Gastroesophageal sphincter (tissue), 3 donors: ENCODE measurements around the gene BTF3L4.

Experiments
- POLR2A ChIP-seq, 2 donors: fragments of 450-650 bp; IDR thresholded peaks; one replicate each; pipeline ENCODE4 v1.6.1; 2017; ENCODE audit warnings: antibody characterized with exemption in 2 of 2, mild to moderate bottlenecking in 2 of 2, moderate library complexity in 1 of 2
- POLR2AphosphoS5 ChIP-seq: sonication (generic); formaldehyde crosslinking; IDR thresholded peaks from one replicate; pipeline ENCODE4 v1.6.1; 2017; ENCODE audit warnings: antibody characterized with exemption
- TF ChIP-seq, protein P1 (sequence below), 4 experiments: fragments of 200-600 bp in 2 of 4; fragments of 450-650 bp in 2 of 4; sonication (generic) in 1 of 4; IDR thresholded peaks; one replicate each; pipeline ENCODE4 v1.5.1; 2017 to 2019; ENCODE audit warnings: antibody characterized with exemption in 4 of 4, mild to moderate bottlenecking in 2 of 4, moderate library complexity in 2 of 4

DNA sequence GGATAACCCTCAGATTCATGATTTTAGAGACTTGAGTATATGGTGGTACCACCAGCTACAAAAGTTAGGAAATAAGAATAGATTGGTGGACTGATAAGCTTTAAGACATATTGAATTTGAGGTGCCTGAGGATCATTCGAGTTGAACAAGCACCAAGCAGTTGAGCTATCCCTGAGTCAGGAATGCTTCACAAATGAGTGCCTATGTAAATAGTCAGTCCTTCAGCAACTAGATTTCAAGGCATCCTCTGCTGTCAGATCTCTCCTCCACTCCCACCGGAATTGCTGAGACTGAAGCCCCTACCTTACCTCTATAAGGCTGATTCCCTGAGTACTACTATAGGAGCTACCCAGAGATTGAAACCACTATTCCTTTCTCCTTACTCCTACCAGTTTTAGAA, 7.1 kb downstream of the BTF3L4 start:
- TF ChIP-seq, protein P1, sequence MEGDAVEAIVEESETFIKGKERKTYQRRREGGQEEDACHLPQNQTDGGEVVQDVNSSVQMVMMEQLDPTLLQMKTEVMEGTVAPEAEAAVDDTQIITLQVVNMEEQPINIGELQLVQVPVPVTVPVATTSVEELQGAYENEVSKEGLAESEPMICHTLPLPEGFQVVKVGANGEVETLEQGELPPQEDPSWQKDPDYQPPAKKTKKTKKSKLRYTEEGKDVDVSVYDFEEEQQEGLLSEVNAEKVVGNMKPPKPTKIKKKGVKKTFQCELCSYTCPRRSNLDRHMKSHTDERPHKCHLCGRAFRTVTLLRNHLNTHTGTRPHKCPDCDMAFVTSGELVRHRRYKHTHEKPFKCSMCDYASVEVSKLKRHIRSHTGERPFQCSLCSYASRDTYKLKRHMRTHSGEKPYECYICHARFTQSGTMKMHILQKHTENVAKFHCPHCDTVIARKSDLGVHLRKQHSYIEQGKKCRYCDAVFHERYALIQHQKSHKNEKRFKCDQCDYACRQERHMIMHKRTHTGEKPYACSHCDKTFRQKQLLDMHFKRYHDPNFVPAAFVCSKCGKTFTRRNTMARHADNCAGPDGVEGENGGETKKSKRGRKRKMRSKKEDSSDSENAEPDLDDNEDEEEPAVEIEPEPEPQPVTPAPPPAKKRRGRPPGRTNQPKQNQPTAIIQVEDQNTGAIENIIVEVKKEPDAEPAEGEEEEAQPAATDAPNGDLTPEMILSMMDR (IDR thresholded peaks at IDR 0.05): no peak
- TF ChIP-seq POLR2A (IDR thresholded peaks at IDR 0.05): no peak
- no peak for TF ChIP-seq POLR2AphosphoS5
